Activated naive CD4-positive, alpha-beta T cell treated with Interleukin-2 at 50 U/mL for 16 hours (primary cell): Measurements from ENCODE around the gene OR2A25.
"Not testable (repeated sequence)": the region's sequence is repeated elsewhere in the genome, so short reads cannot be mapped to it uniquely, and the experiment has no call there.

Experiments used
- DNase-seq: peaks from one replicate; pipeline ENCODE4 v3.0.0-alpha.2; 2020

Gene OR2A25, protein sequence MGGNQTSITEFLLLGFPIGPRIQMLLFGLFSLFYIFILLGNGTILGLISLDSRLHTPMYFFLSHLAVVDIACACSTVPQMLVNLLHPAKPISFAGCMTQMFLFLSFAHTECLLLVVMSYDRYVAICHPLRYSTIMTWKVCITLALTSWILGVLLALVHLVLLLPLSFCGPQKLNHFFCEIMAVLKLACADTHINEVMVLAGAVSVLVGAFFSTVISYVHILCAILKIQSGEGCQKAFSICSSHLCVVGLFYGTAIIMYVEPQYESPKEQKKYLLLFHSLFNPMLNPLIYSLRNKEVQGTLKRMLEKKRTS

DNA sequence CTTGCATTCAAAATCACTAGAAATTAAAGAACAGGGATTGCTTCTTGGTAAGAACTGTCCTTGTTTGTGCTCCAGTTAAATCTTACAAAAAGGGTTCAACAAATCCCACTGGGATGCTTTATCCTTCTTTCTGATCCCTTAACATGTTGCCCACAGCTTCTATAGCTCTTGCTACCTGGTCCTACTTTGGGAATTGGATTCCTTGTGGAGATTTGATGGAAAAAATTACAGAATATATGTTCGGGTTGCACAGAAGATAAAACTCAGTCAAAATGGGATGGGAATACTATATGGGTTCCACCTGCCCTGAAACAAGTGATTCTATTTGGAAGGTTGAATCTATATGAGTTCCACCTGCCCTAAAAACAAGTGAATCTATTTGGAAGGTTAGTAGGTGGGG lies at the start of gene OR2A25:
OR2A25 (plus strand) TSS at position 301 of the 400 bp plus-strand sequence. CDS start 4,409 bp downstream, outside the sequence.
- DNase-seq: no peak

DNA sequence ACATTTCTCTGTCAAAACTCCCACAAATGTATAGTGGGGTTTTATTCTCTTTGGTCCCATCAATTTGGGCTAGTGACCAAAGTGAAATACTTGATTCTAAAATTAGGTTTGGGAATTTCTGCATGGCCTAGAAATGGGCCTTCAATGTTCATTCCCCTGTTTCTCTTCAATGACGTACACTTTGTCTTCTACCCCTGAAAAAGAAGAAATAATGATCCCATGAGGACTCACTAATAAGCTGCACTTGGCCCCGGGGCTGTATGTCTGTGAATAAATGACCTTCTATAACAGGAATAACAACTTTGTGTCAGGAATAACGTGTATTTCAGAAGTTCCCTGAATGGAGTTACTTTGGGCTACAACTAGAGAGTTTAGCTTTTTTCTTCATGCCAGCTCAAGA lies 49.3 kb upstream of the OR2A25 start:
- DNase-seq: no peak

DNA sequence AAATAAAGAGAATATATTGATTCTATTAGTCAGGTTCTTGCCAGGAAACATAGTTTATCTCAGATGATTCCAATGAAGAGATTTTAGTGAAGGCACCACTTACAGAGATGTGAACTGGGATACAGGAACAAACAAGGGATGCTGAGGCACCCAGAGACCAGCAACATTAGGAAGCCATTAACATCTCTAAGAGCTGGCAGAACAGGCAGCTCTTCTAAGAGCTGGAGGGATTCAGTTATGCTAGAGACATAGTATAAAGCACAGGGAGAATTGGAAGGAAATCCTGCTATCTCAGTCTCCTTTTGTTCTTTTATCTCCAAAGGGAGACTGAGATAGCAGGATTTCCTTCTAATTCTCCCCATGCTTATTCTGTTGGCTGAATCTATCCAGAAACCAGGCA lies 47.4 kb upstream of the OR2A25 start:
- DNase-seq: no peak

DNA sequence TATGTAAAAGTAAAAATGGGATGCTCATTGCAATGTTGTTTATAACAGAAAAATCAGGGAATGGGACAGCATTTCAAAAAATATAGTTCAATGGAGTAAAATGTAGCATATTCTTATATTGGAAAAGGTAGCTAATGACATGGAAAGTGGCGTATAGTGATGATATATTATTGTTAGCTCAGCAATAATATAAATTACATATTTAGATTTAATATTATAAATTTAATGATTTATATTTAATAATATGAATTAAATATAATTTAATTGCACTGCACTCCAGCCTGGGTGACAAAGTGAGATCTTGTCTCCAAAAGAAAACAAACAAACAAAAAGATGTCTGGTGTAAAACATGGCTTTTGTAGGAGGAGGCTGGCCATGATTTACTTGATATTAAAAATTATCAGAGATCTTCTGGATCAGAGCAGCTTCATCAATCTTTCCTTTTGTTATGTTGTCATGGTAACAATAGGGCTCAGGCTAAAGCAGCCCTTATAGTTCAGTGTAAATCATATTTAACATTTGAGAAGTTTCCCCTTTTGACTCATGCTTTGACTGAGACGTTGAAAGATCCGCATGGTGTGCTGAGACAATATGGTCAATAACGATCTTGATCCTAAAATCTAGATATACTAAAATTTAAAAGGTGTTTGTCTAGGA lies 46.3 kb upstream of the OR2A25 start:
- no peak for DNase-seq

DNA sequence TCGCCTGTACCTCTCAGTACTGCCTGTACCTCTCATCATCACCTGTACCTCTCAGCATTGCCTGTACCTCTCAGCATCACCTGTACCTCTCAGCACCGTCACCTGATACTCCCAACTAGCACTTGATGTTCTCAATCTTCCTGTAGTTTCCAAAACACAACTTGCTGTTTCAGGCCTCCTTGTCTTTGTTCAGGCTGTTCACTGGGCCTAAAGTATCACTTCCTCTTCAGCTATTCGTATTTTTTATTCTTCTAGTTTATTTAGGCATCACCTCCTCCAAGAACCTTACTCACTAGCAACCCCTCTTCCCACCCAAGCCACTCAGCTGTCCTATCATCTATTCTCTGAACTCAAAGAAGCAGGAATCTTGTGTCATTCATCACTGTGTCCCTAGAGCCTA lies 45.4 kb upstream of the OR2A25 start:
- DNase-seq: no peak

DNA sequence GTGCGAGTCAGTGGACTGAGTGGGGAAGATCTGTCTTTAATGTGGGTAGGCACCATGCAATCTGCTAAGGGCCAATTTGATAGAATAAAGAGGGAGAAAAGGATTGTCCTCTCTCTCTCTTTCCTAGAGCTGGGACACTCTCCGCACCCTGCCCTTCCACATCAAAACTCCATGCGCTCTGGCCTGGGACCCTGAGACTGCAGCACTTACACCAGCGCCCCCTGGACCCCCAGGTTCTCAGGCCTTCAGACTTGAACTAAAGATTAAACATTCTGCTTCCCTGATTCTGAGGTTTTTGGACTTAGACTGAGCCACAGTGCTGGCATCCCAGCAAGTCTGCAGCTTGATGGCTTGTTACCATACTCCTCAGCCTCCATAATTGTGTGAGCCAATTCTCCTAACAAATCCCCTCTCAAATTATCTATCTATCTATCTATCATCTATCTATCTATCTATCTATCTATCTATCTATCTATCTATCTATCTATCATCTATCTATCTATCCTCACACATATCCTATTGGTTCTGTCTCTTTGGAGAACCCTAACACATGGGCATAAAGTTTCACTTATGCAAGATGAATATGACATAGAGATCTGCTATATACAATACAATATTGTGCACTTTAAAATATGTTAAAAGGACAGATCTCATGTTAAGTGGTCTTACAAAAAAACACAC lies 43.3 kb upstream of the OR2A25 start:
- DNase-seq: no peak

DNA sequence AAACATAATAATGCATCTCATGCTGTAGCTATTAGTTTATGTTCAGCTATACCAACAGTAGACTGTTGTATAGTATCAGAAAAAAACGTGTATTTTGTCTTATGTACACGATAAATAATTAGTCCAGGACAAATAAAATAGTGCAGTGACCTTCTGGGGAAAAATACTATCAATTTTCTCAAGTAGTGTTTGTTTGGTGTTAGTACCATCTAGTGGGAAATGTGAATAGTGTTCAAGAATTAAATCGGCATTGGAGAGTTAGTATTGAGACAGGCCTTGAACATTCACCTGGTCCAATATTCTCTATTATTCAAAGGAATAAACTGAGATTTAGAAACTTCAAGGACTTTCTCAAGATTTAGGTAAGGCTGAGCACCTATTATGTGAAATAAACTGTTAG lies 42.5 kb upstream of the OR2A25 start:
- no peak for DNase-seq

DNA sequence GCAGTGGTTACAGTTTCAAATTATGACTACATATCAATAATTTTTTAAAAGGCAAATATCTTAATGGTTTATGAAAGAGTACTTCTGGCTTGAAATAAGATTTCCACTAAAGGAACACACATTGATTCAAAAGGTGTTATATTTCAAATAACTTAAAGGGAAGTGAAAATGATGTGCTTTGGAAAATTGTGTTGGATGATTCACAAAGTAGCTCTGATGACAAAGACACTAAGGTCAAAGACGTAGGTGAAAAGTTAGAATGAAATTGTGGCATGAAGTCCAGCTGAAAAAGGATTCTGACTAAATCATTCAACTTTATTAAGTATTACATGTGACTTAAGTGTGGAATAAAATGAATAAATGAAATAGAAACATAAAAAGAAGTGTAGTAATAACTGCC lies 41.6 kb upstream of the OR2A25 start:
- DNase-seq: no peak

DNA sequence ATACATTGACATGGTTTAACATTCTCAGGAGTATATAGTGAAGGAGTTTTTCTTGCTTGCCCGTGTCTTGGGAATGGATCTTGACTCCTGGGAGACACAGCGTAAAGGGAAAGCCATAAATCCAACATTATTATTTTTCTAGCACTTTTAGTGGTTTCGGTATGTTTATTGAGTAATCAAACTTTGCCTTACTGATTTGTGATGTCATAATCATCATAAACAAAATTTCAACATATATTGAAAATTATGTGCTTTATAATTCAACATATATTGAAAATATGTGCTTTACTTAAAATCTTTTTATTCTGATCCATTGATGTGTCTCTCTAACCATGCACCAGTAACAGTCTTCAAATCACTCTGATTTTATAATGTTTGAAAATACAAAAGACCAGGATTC lies 41.1 kb upstream of the OR2A25 start:
- no peak for DNase-seq

DNA sequence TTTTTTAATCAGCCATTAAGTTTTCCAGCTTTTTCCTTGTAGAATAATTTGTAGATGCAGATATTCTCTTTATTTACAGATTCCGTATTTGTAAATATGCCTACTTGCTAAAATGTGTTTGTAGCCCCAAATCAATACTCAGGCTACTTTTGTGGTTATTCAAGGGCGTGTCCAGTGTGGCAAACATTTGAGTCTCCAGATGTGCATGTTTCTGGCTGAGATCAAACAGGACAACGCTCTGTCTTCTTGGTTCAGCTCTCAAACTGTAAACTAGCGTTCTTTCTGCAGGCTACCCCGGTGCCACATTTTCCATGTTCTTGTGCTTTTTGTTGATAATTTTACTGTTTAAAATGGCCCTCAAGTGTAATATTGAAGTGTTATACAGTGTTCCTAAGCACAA lies 37.1 kb upstream of the OR2A25 start:
- DNase-seq: no peak

DNA sequence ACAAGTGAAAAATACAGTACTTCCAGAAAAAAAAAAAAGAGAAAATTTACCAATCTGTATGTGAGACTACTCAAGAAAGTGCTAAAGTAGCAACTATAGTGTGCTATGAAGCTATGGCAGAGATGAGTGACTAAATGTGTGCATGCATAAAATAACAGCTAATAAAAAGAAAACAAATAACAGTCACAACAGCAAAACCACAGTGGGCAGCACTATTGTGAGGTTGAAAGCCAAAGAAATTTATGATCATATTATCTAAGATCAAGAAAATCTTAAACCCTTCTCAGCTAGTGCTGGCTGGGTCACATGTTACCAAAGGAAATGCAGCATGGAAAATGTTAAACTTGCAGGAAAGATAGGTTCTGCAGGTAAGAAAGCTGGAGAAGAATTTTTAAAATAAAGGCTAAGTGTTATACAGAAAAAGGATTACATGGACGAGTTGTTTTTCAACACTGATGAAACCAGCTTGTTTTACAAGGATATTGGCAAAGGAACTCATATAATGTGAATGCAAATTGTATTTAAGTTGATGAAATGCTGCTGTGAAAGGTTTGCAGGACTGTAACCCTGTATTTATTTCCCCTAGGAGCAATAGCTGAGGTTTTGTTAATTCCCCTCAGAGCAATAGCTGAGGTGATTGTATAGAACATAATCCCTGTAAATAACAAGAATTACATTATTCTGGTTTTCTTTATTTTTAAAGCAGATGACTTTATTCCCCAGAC lies 36.5 kb upstream of the OR2A25 start:
- DNase-seq: no peak

DNA sequence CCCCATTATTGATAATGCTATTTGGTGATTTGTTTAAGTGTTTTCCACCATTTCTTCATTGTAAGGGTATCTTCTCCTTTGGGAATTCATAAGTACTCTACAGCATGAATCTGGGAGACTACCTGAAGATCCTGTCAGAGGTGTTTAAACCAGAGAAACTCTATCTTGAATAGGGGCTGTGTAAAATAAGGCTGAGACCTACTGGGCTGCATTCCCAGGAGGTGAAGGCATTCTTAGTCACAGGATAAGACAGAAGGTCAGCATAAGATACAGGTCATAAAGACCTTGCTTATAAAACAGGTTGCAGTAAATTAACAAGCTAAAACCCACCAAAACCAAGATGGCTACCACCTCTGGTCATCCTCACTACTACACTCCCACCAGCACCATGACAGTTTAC lies 34.2 kb upstream of the OR2A25 start:
- no peak for DNase-seq

DNA sequence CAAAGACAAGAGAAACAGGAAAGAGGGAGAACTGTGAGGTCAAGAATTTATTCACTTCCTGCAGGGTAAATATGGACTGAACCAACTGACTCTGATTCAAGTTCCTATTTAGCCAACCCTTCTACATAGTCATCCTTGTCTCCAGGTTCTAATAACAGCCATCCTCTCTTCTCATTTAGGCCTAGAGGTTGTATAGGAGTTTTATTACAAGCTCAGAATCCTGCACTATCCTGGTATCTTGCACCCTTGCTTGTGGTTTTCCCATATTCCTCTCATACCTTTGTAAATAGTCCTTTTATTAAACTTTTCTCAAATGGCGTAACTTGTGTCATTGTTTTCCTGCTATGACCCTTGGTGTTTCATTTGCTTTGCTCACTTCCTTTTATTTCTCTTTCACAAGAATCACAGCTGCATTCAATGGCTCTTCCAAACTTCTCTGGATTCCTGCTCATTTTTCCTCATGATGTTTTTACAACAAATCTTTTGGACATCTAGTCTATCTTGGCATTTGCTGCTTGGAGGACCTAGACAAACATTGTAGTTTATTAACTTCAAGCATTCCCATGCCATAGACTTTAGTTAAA lies 33.2 kb upstream of the OR2A25 start:
- no peak for DNase-seq

DNA sequence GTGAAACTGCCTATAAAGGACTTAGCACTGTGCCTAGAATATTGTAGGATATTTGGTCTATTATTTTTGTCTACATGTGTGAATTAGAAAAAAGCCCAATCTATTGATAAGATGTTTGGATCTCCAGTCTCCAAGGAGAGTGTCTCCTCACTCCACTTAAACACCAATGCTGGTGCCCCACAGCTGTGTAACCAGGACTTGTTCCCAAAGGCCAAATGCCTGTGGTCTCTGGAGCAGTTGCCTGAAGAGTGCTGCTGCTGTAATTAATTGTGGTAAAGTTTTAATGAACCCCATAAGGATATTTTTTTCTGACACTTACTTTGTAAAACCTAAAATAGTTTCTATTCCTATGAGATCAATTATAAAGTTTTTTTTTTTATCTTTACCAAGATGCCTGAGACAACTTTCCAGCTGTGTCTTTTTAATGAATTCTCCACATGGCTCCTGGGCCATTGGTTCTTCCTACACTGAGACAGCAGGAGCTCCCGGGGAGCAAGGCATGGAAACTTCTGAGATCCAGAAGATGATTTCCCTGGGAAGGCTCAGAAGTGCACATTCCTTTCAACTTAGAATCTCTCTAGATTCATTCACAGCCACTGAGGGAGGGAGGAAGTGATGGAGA lies 32.1 kb upstream of the OR2A25 start:
- DNase-seq: no peak

DNA sequence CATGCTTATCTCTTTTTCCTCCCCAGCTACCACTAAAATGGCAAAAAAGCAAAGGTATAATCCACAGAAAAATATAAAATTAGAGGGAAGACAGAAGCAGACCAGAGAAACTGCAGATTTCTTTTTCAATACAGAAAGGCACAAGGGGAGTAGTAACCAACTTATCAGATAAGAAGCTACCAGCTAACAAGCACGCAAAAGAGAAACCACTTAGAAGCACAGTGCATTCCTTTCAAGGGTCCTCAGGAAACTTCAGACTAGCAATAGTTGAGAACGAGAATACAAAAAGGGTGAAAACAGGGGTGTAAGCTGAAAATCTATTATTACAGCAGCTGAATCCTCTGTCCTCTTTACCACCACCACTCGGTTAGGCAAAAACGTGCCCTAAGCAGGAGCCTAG lies 30.7 kb upstream of the OR2A25 start:
- no peak for DNase-seq

DNA sequence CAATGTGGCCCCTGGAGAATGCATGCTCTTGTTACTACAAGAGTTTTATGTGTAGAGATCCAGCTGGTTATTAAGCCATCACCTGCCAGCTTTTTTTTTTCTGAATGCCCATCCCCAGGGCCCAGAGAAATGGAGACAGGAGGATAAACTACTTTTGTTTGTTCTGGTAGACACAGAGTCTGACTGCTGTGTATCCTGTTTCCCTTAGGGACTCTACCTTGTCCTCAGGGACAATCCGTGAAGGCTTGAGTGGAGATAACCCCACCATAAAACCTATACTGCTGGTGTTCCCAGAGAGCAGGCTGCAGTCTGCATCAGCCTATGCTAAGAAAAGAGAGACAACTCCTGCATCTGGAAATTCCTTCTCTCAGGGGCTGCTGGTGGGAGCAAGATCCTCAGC lies 21.0 kb upstream of the OR2A25 start, which contains the start of gene OR2A5:
OR2A5 (plus strand) TSS at position 301 of the 400 bp plus-strand sequence. CDS start 1,454 bp downstream, outside the sequence.
- DNase-seq: no peak

DNA sequence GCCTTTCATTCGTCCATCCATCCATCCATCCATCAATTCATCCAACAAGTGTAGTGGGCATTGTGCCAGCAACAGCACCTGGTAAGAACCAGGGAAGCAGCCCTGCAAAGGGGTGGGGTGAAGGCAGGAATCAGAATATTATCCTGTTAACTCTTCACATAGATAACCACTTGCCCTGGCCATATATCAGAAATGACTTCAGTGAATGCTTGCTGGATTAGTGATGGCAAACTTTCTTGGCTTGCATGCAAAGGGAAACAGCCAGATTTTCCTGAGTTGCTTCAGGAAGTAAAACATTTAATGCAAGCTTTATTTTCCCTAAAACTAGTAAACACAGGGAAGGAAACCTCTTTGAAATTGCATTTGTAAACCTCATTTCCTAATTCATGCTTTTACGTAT lies 20.1 kb upstream of the OR2A25 start:
- DNase-seq: no peak

DNA sequence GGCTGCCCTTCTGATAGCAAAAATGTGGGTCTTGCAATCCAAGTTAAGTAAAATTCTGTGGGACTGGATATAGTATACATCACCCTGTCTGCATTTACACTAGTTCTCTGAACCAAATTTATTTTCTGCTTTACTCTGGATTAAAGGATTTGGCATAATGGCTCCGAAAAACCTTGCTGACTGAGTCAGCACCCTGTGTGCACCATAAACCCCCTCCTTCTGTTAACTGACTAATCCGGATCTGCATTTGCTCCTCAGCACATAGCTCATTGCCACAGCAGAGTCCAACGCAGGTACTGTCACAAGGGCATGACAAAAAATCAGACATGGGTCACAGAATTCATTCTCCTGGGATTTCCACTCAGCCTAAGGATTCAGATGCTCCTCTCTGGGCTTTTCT lies 19.5 kb upstream of the OR2A25 start:
- DNase-seq: no peak

DNA sequence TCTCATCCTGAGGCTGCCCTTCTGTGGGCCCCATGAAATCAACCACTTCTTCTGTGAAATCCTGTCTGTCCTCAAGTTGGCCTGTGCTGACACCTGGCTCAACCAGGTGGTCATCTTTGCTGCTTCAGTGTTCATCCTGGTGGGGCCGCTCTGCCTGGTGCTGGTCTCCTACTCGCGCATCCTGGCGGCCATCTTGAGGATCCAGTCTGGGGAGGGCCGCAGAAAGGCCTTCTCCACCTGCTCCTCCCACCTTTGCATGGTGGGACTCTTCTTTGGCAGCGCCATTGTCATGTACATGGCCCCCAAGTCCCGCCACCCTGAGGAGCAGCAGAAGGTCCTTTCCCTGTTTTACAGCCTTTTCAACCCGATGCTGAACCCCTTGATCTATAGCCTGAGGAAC lies 18.7 kb upstream of the OR2A25 start:
- DNase-seq: not testable (repeated sequence)

DNA sequence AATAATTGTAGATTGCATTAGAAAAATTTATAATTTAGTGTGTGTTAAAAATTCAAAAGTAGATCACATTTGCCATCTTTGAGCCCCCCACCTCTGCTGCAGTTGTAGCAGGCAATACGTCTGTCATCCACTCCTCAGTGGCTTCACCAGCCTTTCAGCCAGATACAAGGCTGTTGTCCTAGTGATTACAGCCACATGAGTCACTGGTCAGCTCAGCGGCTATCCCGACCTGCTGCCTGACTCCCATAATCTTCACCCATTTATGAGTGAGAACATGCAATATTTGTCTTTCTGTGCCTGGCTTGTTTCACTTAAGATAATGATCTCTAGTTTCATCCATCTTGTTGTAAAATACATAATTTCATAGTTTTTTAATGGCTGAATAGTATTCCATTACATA lies 11.7 kb upstream of the OR2A25 start:
- no peak for DNase-seq

DNA sequence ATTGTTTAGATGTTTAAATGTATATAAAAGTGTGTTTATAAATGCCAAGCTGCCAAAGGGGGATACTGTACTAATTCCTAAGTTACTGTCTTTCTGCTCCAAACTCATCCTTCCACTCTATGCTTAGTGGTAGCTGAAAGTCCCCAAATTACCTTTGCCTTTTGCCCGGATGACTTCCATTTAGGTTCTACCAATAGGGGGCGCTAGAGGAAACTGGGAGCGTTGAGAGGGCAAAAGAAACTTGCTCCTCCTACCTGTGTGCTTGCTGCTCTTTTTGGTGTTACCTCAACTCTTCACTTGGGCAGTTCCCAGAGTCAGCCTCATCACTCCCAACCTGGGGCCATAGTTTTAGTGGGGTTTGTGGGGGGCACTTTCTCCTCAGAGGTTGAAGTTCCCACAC lies 5.9 kb upstream of the OR2A25 start:
- DNase-seq: no peak

DNA sequence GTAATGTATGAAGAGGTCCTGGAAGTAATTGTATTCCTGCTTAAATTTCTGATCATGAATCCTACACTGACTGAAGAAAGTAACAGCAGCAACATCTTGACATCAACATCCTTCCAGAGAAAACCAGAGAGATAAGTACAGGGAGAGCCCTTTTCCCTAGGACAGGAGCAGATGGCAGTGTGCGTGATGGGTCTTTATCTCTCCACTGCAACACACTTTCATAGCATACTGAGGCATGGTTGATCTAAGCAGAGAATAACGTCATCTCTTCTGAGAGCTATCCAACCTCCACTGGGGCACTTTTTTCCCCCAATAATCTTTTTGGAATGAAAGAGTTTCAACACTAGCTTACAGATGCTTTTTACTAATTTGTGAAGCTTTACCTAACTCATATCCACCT lies 342 bp downstream of the OR2A25 start:
- no peak for DNase-seq

DNA sequence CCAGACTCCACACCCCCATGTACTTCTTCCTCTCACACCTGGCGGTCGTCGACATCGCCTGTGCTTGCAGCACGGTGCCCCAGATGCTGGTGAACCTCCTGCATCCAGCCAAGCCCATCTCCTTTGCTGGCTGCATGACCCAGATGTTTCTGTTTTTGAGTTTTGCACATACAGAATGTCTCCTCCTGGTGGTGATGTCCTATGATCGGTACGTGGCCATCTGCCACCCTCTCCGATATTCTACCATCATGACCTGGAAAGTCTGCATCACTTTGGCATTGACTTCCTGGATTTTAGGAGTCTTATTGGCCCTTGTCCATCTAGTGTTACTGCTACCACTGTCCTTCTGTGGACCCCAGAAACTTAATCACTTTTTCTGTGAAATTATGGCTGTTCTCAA lies 4.8 kb downstream of the OR2A25 start:
- DNase-seq: no peak
